ENCODE measurements around the gene RASAL2.
"Not testable (repeated sequence)": the region's sequence is repeated elsewhere in the genome, so short reads cannot be mapped to it uniquely, and the experiment has no call there.

The RASAL2 gene

DNA sequence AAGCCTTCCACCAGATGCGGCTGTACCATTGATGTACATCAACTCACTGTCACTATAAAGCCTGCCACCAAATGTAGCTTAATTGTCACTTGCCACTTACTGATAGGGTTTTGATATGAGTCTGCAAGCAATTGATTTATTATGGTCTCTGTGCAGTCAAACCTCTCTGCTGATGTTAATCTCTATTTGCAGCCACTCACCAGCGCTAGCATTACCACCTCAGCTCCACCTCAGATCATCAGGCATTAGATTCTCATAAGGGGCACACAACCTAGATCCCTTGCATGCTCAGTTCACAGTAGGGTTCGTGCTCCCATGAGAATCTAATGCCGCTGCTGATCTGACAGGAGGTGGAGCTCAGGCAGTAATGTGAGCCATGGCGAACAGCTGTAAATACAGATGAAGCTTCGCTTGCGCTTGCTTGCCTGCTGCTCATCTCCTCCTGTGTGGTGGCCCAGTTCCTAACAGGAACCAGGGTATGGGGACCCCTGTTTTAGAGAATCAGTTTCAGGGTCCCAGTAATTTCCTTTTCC lies 26.7 kb downstream of the RASAL2 start:
- DNase-seq, result not testable (repeated sequence)

DNA sequence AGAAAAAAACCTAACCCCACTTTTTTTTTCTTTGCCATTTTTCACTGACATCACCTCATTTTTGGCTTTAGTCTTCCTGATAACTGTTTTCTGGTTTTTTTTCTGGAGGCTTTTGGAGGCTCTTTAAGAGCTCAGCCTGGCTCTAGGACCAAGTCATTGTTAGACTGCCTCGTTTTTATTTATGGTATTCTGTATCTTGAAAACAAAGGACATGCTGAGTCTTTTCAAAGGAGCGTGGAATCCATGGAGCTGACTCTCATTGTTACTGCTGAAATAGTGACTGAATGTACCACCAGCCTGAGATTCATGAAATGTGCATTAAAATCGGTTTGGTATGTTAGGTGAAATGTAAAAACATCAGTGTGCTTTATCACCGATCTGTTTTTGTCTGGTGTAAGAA lies 28.0 kb downstream of the RASAL2 start:
- no peak for DNase-seq

DNA sequence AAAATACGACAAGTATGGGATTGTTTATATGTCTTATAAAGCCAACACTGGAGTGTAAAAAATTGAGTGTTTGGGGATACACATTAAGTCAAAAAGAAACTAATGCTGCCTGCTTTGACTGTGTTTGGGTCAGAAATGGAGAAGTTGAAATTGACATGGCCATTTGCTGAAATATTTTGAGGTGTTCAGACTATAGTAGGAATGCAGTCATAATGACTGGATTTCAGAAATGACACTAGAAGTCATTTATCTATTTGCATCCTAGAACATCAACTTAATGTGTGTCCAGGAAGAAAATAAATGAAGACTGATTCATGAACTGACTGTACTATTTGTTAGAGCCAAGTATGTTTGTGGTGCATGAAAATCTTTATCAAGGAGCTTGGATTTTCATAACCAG lies 28.4 kb downstream of the RASAL2 start:
- no peak for DNase-seq

DNA sequence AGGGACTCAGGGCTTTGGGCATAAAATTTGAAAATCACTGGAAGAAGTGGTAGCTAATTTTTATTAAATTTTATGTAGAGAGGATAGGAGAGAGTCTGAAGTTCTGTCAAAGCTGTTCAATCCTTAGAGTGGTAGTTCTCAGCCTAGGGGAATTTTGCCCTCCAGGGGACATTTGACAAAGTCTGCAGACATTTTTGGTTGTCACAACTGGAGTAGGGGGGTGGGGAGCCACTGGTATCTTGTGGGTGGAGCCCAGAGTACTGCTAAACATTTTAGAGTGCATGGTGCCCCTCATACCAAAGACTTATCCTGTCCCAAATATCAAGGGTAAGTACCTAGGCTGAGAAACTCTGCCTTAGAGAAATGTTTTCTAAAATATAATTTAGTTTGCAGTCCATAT lies 30.2 kb downstream of the RASAL2 start:
- DNase-seq, result no peak

DNA sequence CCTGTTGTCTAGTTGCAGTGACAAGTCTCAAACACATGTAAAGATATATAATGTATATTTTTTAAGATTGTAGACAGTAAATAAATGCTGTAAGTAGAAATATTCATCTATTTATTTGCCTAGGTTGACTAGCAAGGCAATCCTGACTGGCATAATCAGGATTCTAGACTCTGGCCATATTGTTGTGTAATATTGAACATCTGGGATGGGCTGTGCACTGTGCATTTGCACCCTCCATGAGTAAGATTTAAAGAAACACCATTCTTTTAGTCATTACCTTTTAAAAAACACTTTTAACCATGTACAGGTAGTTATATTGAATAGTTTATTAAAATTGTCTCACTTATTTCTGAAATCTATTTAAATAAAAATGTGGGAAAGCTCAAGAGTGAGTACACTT lies 32.4 kb downstream of the RASAL2 start:
- DNase-seq, result no peak

DNA sequence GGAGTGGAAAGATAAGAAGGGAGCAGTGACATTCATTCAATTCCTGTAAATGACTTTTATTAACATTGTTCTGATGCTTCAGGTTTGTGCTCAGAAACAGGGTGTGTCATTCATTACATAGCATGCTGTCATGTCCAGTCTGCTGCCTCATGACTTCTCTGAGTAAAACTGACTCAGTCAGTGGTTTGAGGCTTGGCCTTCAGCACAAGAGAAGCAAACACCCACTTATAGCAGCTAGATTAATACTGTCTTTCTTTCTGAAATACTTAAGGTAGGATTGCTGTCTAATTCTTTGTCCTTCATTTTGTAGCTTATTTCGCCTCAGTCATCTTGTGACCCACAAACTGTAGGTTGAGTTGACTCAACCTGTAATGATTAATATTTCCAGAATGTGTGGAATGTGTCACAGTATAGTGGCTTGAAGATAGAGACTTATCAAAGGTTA lies 32.9 kb downstream of the RASAL2 start:
- DNase-seq, result no peak

DNA sequence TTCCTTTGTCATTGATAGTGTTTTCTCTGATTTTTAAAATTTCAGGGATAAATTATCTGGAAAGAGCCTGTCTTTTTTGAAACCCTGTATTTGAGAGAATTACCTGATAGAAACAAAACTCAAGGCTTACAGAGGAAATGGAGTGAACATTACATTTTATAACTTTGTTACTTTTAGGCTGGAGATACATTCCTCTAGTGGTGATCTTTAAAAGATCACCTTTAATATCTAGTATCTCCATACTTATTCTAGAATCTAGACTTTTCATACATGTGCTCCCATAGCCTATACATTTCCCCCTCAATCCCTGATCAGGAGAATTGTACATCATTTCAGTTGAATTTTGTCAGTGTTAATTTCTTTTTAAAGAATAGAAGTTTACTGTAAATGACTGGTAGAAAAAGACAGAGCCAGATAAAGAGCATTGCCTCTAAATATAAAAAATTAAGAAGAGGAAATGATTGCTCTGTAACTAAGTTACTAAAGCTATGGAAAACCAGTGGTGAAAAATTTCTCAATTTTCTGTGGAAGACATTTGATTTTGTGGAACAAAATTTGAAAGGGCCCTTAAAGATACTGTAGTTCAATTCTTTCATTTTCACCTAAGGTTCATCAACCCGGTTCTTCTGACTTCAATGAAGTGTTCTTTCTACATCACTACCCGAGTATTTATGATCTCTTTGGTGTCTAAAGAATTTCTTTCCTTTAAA lies 33.7 kb downstream of the RASAL2 start:
- DNase-seq, result no peak

DNA sequence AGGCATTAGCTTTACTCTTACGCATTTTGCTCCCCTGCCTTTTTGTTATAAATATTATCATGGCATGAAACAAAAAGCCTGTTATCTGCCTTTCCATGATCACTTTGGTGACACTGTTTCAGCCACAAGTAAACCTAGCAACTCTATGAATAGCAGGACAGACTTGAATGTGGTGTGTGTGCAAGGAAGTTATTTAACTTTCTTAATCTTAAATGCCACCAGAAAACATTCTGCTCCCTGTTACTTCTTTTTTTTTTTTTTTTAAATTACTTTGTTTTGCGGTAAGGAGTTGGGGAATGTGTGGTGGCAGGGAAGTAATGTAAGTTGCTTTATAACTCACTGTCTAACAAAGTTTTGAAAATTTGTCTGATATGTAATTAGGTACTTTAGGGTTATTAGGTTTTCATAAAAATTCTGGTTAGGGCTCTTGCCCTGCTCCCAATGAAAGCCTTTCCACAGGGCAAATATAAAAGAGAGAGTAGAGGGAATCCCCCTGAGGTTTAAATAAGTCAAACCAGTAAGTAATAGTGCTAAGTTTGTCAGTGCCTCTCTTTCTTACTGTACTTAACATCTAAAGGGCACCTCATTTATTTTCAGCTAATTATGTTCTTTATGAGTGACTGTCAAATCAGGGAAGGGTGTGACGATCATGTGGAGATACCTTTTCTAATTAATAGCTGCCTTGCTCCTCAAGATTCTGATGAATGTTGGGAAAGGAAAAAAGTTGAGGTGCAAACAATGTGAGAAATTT lies 39.5 kb downstream of the RASAL2 start:
- no peak for DNase-seq

DNA sequence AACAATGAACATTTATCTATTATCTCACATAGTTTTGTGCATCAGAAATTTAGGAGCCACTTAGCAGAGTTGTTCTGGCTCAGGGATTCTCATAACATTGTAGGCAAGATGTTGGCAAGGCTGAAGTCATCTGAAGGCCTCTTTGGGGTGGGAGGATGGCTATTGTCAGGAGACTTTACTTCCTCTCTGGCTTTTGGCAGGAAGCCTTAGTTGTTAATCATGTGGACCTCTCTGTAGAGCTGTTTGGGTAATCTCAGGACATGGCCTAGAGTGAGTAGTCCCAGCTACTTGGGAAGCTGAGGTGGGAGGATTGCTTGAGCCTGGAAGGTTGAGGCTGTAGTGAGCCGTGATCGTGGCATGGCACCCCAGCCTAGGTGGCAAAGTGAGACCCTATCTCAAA lies 40.2 kb downstream of the RASAL2 start:
- DNase-seq, result no peak

DNA sequence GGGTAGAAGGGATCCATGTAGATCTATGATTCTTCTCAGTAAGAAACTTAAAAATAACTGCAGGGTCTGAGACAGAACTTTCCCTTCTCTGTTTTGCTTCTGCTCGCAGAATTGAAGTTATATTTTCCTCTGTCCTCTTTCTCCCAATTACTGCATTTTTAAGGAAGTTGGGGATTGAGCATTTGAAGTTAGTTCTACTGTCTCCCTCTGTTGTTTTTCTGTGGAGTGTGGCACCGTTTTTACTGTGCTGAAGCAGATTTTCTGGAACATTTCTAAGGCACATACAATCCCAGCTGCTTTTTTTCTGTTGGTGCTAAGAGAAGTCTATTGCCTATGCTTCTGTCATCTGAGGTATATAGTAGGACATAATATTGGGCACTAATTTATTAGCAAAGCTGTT lies 43.3 kb downstream of the RASAL2 start:
- DNase-seq, result no peak

DNA sequence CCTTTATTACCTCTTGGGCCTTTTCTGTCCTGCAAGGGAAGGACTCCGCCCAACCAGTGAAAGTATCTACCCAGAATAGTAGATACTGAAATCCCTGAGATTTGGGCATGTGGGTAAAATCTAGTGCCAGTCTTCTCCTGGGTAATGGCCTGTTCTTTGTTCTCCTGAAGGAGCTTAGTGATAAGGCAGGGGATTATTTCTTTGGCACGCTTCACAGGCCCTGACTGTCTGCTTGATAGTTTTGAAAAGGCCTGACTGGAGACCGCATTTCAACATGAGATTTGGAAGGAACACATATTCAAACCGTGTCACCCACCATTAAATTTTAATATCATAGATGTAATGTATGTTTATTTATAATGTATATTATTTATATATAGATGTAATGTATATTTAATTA lies 48.9 kb downstream of the RASAL2 start:
- no peak for DNase-seq

DNA sequence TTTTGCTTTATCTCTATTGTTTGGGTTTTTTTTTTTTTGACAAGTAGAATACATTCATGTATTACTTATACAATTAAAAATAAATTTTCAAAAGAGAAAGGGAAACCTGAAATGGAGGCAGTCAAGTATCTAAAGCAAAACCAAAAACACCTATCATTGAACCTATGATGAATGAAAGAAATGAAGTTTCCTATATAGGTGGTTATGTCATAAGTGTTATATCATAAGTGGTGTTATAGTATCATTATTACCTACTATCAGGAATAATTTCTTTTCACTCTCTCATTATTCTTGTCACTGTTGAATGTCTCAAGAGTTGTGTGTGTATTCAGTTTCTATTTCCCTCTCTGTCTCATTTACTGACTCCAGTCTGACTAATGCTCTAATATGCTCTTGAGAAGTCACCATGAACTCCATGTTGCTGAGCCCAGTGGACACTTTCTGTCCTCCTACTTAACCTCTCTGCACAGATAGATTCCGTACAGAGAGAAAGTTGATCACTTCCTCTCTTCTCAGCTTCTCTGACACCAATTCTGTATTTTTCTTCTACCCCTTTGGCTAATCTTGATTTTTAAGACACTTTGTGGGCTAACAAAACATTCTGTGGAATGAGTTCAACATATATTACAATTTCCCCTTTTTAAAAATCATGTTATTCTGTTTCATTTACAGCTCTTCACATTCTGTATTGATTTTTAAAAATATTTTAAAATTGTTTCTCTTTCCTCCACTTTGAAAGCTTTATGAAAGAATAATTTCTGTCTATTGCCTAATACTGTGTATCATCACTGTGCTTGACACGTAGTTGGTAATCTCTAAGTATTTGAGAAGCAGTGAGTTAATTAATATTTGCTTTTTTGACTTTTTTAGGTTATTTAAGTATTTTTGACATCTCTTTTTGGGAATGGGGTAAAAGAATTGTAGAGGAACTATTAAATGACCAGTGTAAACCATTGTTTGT lies 50.1 kb downstream of the RASAL2 start:
- no peak for DNase-seq

DNA sequence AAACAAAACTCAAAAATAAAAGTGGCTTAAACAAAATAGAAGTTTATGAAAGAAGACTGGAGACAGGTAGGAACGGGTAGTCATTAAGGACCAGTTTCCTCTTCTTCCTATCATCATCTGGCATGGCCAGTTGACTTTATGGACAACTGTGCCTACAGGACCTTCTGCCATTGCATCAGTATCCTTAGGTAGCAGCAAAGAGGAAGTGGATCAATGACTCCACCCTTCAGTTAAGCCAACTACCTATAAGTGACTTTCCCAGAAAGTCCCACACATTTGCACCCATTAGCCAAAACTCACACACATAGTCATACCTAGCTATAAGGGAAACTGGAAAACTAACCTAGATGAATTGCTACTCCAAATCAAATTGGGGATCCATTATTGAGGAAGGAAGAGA lies 51.7 kb downstream of the RASAL2 start:
- DNase-seq, result no peak

DNA sequence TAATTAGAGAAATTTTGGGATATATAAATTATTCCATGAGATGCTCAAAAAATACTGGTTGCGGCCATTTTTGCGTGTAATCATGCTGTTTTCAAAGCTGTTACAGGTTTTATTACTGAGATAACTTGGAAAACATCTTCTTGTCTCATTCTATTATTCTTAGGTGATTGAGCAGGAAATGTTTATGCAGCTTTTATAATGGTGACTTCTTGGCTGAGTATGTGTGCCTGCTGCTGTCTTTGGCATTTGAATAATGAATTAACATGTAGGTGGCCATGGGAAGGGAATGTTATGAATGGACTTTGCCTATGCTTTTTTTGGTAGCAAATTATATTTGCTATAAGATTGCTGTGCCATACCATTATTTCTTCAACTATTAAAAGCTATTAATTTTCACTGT lies 52.5 kb downstream of the RASAL2 start:
- no peak for DNase-seq

DNA sequence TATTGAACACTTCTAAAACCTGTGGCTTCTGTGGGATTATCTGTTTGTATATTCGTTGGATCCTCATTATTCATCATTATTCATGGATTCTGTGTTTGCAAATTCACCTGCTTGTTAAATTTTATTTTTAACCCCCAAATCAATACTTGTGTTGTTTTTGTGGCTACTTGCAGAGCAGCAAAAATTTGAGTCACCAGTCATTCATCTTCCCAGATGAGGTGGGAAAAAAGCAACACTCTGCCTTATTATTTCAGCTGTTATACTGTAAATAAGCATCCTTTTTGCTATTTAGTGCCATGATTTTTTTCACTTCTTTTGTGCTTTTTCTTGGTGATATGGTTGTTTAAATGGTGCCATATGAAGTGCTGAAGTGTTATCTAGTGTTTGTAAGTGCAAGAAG lies 56.7 kb downstream of the RASAL2 start:
- DNase-seq, result no peak

DNA sequence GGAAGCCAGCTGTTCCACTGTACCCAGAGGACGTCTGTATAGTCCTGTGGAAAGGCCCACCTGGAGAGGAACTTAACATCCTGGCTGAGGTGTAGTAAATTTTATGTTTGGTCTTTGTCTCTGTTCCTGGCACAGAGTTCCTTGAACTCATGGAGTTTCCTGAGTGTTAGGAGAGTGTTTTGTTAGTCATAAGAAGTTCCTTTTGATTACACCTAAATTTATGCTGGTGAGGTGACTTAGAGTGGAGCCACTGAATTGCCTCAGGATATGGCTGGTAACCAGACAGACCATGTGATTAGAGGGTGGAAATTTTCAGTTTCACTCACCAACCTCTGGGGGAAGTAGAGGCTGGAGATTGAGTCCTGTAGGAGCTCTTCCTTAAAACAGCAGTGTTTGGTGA lies 57.9 kb downstream of the RASAL2 start:
- DNase-seq, result no peak

DNA sequence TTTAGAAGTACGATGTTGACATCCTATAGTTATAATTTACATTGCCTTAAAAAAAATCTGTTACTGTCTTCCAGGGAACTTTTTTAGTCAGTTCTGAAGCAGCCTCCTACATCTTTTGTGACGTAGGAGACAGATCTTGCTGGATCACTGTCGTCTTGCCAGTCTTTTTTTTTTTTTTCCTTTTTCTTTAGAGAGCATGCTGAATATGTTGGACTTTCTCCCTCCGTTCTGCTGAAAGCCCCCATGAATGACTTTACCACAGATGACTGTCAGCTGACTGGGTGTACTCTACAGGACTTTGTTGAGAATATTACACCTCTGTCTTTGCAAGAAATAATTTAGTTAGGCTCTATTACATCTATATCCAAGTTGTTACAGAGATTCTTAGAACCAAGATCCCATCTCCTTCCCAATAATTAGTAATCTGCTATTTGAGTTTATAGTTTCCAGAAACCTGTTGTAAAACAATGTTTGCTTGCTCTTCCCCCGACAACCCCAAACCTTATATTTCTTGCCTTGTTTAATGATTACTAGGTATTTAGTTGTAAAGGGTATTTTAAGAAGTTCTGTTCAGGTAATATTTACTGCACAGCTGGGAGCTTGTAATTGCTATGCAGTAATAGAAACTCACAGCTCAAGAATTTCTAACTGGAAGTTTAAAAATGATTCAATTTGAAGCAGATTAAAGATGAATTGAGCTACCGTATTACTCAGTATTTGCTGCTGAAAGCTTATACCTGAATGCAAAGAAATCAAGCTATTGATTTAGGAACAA lies 61.8 kb downstream of the RASAL2 start:
- DNase-seq, result no peak

DNA sequence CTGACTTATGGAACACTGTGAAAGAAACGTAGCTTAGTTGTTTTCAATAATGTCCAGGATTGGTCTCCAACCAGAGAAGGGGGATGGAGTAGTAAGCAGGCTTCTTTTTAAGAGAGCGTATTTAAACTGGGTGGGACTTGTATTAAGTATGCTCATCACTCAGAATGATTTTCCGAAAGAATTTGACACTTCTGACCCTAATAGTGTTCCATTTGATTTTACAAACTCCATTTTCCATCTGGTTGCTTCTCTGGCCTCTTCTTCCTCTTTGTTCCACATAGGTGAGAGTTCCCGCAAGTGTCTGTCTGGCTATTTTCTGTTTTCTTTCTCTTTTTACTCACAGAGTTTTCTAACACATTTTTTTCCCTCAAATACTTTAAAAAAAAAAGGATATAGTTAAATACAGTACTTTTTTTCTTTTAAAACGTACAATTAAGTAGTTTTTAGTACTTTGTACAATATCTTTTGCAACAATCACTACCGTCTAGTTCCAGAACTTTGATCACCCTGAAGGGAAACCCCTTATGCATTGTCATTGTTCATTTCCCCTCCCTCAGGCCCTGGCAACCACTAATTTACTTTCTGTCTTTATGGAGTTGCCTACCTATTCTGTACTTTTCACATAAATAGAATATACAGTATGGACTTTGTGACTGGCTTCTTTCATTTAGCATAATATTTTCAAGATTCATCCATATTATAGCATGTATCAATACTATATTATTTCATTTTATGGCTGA lies 67.0 kb downstream of the RASAL2 start:
- DNase-seq, result no peak

DNA sequence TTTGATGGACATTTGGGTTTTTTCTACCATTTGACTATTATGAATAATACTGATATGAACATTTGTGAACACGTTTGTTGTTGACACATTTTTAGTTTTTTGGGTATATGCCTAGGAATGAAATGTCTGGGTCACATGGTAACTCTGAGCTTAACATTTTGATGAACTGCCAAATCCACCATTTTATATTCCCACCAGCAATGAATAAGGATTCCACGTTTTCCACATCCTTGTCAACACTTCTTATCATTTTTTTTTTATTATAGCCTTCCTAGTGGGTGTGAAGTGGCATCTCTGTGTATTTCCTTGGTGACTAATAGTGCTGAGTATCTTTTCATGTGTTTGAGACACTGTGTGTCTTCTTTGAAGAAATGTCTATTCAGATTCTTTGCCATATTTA lies 67.6 kb downstream of the RASAL2 start:
- no peak for DNase-seq

DNA sequence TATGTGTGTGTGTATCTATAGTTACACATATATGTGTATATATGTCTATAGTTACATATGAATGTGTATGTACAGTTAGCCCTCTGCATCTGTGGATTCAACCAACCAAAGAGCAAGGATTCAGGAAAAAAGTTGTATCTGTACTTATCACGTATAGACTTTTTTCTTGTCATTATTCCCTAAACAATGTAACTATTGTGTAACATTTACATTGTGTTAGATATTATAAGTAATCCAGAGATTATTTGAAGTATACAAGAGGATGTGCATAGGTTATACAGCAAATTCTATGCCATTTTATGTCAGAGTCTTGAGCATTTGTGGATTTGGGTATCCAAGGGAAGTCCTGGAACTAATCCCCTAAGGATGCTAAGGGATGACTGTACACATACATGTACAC lies 71.3 kb downstream of the RASAL2 start:
- DNase-seq, result no peak

DNA sequence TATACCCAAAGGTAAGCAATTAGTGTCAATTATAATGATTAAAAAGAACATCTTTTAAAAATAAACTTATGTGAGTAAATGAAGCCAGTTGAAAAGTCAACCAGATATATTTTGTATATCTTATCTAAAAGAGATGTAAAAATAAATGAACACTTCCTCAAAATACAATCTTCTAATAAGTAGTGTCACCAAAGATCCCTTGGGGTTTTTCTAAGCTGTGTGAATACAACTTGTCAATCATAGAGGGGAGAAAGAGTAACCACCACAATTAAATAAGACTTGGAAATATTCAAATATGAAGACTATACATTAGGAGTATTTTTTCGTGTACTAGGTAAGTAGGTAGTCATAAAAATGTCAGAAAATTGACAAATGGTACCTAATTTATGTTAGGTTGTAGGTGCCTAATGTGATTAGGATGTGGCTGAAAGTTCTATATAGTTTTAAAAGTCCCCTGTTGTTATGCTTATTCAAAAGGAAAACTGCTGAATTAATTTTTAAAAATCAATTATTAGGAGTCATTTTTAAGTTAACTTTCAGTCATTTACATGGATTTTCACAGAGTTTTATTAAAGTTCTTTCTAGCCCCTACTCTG lies 72.6 kb downstream of the RASAL2 start:
- DNase-seq, result no peak
